Left kidney (tissue), 2 donors: ENCODE measurements around the gene SF3B2. TPM values are rescaled to one million over a fixed set of nuclear protein-coding genes. Genes with fewer than 3 reads are reported as not detected.
"Not testable (repeated sequence)": the region's sequence is repeated elsewhere in the genome, so short reads cannot be mapped to it uniquely, and the experiment has no call there.

Experiments
- DNase-seq: peaks from one replicate; pipeline ENCODE4 v3.0.0-alpha.2; 2013
- polyA plus RNA-seq: library from polyadenylated mRNA; unstranded; fragments of 120-200 nt; gene quantifications from one replicate; pipeline ENCODE4 v1.2.1, GENCODE V29; 2013; ENCODE audit not compliant: insufficient read length

SF3B2 gene
- polyA plus RNA-seq, 1 donor = 260 TPM

DNA sequence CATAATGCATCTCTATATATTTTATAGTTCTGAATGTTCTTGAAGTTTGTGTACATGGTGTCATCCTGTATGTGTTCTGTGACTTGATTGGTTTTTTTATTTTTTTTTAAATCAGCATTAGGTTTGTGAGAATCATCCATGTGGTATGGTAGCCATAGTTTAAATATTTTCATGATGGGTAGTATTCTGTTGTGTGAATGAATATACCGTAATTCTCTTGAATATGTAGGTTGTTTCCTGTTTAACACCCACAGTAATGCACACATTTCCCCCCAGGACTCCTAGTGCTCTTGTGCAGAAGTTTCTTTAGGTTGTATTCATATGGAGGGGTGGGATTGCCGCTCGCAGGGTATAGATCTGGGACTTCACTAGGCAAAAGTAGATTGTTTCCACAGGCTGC lies 19.9 kb downstream of the SF3B2 start:
- no peak for DNase-seq

DNA sequence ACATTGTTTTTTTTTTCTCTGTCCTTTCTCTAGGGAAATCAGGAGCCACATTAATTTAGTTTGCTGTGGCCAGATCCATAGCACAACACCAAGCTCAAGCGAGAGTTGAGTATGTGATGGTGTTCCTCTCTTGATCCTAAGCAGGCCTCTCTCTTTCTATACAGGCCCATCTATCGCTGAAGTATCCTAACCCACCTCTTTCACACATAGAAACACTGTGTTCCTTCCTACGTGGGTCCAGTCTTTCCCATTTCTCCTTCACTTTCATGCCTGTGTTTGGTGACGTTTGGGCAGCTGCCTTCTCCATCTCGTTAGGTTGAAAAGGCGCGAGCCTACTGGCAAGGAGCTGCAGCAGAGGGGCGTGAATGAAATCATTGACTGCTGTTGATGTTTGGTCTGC lies 20.4 kb downstream of the SF3B2 start:
- DNase-seq = no peak

DNA sequence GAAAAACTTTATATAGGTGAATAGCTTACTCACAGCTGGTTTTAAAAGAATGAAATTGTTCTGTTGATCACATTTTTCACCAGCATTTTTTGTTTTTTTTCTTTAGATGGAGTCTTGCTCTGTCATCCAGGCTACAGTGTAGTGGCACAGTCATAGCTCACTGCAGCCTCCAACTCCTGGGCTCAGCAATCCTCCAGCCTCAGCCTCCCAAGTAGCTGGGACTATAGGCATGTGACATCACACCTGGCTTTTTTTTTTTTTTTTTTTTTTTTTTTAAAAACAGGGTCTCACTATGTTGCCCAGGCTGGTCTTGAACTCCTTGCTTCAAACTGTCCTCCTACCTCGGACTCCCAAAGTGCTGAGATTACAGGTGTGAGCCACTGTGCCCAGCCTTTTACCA lies 21.5 kb downstream of the SF3B2 start:
- DNase-seq = no peak

DNA sequence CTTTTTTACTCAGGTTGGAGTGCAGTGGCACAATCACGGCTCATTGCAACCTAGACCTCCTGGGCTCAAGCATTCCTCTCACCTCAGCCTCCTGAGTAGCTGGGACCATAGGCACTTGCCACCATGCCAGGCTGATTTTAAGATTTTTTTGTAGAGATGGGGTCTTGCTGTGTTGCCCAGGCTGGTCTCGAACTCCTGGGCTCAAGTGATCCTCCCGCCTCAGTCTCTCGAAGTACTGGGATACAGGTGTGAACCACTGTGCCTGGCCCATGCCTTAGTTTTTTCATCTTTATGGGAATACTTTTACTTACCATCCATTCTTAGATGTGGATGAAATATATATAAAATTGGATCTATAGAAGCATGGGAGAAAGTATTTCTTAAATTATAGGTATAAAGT lies 23.1 kb downstream of the SF3B2 start:
- no peak for DNase-seq

DNA sequence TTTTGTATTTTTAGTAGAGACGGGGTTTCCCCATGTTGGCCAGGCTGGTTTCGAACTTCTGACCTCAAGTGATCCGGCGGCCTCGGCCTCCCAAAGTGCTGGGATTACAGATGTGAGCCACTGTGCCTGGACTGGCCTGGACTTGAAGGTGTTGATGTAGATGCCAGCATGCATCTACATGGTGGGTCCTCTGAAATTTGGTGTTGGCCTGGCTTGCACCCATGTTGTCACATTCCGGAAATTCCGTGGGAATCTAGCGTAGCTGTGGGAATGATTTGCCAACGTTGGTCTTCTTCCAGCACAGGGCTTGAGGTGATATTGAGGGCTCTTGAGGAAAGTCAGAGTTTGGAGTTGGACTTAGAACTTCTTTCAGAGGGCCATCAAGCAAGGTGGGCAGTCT lies 24.4 kb downstream of the SF3B2 start:
- DNase-seq = no peak

DNA sequence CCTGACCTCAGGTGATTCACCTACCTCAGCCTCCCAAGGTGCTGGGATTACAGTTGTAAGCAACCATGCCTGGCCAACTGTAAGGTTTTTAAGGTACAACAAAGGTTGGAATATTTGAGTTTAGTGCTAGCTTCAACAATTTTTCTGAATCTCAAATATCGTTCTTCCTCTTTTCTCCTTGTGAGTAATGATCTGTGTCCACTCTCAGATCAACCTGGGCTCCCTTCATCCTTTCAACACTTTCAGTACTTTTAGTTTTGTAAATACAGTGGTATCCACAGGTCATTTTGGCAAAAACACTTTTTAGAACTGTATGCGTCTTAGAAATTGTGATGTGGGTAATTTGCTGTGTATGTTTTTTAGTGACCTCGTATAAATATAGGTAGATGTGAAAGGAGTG lies 25.8 kb downstream of the SF3B2 start:
- DNase-seq = no peak

DNA sequence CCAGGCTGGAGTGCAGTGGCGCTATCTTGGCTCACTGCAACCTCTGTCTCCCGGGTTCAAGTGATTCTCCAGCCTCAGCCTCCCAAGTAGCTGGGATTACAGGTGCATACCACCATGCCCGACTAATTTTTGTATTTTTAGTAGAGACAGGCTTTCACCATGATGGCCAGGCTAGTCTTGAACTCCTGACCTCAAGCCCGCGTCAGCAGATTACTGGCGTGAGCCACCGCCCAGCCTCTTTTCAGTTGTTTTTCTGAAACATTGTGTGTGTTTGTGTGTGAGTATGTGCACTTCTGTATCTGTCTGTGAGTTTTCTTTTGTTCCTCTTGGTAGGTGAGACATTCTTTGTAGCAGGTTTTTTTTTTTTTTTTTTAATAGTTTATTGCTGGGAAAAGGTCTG lies 26.8 kb downstream of the SF3B2 start:
- DNase-seq = not testable (repeated sequence)

DNA sequence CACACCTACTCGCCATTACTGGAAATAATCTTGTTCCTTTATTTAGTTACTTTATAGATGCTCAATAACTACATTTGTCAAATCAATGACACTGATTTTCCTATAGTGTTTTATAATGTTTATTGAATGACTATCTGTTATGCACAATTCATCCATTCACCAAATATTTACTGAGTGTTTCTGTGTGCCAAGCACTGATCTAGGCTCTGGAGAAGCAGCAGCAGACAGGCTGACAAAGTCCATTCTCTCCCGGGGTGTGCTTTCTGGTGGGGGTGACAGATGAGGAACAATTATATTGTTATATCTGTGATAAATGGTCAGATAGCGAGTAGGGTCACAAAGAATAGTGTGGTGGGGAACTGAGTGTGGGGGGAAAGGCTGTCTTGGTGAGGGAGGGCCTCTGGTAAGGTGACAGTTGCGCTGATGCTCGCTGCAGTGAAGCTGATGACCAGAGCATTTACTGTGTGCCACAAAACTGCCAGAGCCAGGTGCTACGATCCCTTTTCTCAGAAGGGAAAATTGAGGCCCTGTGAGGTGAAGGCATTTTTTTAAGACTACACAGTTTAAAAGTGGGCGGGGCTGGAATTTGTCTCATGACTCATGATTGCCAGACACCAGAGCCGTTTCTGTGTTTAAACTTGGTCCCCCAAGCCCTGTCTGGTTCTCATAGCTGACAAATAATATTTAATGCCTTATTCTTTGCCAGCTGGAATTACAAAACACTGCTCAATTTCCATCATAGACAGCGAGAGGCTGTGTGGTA lies 28.1 kb downstream of the SF3B2 start:
- no peak for DNase-seq

DNA sequence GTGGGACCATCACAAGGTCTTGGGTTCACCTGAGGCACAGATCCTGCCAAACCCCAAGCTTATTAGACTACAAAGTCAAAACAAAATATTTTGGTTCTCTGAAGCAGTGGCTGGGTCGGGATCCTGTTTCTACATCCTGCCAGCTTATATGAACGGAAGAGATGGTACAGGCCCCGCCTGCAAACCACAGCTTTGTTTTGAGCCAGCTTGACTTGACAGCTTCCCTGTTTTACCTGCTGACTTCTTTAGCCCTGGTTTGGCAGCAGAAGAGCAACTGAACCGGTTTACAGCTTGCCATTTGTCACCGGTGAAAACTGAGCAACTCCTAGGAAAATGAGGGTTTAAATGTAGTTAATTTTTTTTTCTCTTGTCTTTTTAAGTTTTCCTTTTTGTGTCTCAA lies 29.3 kb downstream of the SF3B2 start:
- DNase-seq = no peak

DNA sequence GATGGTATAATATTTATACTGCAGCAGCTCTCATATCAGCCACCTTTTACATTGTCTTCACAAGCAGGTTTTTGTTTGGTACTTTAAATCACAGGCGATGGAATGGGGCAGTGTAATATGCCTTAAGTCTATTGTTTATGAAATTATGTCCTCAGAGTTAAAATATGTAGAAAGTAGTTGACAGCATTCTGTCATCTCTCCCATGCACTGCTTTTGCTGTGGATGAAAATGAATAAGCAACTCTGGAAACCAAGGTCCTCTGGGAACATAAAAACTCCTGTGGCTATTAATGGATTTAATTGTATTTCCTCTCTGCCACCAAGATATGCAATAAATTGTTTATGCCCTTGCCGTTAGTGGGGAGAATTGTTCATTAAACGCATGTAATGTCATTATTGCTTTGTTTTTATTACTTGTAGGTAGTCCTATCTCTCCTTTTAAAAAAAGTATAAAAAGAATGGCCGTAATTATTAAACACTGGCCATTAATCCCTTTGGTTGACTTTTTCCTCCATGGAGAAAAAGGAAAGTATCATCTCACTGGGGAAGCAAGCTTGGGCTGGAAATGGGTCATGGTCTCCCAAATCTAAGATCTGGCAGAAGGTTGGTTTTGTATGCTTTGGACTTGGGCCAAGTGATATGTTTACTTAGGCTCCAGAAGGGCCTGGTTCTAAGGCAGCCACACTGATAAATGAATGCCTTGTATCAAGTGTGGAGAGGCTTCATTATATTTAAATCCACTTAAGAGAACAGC lies 31.0 kb downstream of the SF3B2 start:
- DNase-seq = no peak

DNA sequence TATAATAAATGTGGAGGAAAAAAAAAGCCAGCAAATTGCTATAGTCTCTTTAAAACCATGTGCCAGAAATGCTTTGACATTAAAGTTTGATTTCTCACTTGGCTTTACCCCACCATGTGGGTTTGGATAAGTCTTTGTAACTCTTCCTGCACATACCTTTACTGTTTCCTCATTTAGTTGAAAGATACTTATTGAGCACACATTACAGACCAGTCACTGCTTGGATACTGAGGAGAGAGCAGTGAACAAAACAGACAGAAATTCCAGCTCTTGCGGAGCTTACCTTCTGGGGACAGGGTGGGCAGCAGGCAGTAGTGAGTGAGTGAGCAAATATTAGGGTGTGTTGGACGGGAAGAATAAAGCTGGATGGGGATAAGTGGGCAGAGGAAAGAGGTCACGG lies 31.6 kb downstream of the SF3B2 start:
- DNase-seq = no peak

DNA sequence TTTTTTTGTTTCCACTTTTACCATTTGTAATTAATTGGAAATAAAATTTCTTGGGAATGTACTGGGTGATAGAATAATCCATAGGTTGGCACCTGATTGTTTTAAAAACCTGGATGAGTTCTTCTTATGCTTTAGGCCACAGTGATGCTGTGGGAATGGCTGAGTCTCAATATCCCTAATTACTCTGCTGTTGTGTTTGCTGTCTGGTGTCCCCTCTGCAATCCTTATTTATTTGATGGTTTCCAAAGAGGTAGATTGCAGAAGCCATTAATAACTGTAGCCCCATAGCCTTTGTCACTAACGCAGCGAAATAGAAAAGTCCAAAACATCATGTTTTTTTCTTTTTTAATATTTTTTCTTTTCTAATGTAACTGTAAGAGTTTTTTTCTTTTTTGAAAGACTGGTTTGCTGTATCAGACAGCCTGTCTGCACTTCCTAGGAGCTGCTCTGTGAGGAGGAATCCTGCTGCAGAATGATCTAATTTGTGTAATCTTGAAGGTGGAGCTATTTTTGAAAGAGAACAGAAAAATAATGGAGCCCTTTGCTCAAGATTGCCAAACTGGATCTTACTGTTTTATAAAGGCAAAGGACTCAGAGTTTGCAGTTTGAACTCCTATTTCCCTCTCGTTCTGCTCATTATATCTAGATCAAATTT lies 32.8 kb downstream of the SF3B2 start:
- no peak for DNase-seq

DNA sequence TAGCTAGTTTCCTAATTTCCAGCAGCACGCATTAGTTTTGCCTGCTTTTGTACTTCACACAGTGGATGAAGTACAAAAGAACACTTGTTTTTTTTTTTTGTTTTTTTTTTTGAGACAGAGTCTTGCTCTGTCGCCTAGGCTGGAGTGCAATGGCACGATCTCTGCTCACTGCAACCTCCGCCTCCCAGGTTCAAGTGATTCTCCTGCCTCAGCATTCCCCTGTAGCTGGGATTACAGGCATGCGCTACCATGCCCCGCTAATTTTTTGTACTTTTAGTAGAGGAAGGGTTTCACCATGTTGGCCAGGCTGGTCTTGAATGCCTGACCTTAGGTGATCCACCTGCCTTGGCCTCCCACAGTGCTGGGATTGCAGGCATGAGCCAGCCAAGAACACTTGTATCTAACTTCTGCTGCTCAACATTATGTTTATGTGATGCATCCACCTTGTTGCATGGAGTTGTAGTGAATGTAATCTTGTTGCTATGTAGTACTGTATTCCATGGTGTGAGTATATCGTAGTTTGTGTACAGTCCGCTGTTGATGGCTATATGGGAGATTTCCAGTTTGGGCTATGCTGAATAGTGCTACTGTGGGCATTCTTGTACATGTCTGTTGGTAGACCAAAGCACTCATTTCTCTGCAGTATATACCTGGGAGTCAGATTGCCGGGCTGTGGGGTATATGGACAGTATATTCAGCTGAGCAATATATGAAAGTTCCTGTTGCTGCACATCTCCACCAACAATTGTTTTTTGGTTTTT lies 35.2 kb downstream of the SF3B2 start:
- DNase-seq = no peak

DNA sequence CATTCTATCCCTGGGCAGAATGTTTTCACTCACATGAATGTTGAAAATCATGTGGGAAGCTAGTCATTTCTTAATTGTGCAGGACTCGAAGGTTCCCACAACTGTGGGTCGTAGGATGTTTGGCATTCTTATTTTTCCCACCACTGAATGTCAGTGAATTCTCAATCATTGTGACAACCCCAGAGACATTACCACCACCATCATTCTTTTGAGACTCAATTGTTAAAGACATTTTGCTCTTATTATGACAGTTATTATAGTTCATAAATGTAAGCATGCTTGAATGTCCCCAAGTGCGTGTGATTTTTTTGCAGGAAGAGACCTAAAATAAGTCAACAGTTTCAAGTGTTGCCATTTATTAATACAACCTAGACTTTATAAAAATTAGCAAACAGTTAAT lies 36.9 kb downstream of the SF3B2 start:
- DNase-seq = no peak

DNA sequence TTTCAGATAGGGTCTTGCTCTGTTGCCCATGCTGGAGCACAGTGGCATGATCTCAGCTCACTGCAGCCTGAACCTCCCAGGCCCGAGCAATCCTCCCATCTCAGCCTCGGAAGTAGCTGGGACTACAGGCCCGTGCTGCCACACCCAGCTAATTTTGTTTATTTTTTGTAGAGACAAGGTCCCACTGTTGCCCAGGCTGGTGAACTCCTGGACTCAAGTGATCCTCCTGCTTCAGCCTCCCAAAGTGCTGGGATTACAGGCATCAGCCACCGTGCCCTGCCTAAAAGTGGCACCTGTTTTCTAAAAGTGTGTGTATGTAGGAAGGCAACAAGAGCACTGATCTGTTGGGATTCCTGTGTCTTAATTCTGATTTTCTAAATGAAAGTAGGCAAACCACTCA lies 38.1 kb downstream of the SF3B2 start:
- DNase-seq = no peak

DNA sequence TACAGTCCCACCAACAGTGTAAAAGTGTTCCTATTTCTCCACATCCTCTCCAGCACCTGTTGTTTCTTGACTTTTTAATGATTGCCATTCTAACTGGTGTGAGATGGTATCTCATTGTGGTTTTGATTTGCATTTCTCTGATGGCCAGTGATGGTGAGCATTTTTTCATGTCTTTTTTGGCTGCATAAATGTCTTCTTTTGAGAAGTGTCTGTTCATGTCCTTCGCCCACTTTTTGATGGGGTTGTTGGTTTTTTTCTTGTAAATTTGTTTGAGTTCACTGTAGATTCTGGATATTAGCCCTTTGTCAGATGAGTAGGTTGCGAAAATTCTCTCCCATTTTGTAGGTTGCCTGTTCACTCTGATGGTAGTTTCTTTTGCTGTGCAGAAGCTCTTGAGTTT lies 40.0 kb downstream of the SF3B2 start:
- DNase-seq = not testable (repeated sequence)

DNA sequence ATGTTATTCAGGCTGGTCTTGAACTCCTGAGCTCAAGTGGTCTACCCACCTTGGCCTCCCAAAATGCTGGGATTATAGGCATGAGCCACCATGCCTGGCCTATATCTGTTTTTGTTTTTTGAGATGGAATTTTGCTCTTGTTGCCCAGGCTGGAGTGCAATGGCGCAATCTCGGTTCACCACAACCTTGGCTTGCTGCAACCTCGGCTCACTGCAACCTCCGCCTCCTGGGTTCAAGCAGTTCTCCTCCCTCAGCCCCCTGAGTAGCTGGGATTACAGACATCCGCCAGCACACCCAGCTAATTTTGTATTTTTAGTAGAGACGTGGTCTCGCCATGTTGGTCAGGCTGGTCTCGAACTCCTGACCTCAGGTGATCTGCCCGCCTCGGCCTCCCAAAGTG lies 47.6 kb downstream of the SF3B2 start:
- not testable (repeated sequence) for DNase-seq

DNA sequence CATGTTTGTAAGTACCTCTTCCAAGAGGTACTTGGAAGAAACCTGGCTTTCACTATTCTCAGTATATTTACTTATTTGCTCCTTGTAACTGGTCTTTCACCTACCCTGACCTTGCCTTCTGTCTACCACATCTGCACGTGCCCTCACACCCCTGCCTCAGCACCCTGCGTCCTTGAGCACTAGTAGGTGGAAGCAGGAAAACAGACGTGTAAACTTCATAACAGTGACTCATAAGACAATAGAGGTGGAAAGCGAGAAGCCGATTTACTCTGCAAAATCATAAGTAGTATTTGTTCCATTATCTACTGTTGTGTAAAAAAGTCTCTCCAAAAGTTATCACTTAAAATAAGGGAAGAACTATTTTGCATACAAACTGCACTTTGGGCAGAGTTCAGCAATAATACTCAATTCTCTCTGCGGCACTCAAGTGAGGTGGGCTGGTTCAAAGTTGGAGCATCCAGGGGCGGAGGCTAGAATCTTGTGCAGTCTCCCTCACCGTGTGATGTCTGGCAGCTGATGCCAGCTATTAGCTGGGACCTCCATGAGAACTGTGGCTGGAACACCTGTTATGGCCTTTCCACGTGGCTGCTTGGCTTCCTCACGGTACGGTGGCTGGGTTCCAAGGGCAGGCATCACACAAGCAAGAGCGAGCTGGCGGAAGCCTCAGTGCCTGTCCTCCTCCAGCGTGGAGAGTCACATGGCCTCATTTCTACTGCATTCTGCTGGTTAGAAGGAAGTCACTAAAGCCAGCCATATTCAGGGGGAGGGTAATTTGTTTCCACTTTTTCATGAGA lies 48.3 kb downstream of the SF3B2 start:
- DNase-seq = peak; percentile 54

DNA sequence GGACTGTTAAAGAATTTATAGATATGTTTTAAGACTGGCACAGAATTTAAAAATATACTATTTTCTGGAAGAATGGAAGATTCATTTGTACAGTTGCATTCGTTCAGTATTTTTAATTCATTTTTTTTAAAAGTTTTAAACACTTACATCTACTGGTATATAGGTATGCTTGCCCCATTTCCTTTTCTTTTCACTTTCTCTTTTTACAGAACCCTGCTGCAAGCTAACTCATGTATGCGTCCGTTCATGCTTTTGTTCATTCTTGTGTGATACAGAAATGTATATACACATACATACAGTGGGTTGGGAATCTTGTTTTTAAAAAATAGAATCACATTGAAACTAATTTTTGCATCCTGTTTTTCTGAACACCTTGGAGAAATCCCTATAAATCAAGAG lies 48.9 kb downstream of the SF3B2 start:
- DNase-seq = no peak

DNA sequence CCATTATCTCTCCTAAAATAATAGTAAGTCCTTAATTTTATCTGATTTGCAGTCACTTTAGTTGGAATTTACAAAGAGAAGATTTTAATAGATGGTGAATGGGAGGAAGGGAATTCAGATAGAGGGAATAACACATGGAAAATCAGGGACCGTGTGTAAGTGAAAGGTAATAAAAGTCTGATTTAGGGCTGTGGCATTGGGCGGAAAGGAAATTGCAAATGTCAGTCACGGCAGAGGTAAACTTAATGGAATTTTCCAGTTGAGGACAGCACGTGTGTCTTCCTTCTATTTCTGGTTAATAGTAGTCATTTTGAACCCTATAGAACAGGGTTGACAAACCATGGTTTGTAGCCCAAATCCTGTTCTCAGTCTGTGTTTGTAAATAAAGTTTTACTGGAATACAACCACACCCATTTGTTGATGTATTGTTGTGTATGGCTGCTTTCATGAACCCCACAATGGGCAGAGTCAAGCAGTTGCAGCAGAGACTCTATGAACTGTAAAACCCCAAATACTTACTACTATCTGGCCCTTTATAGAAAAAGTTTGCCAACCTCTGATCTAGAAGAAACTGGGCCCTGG lies 52.0 kb downstream of the SF3B2 start:
- DNase-seq = no peak
